GM18502 (cell line): Measurements from ENCODE around the gene KCMF1.

ENCODE experiments used
- ATAC-seq: cut with Tn5 transposase; IDR thresholded peaks from one replicate; pipeline ENCODE4 v1.9.1; 2021; ENCODE audit warnings: mild to moderate bottlenecking; ENCODE audit not compliant: unreplicated experiment, poor library complexity

The KCMF1 gene

DNA sequence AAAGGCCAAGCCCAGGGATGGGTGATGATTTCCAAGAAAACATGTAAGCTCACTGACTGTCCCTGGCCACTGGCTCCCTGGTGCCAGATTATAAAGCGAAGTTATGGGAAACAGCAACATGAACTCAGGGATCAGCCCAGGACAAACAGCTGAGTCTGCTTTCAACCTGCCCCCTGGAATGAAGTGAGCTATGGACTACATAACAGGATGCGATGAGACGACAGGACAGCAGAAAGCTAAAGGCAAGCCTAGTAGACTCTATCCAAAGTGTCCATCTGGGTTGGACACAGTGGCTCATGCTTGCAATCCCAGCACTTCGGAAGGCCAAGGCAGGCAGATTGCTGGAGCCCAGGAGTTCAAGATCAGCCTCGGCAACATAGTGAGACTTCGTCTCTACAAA is 16.6 kb upstream of the KCMF1 start:
- no peak for ATAC-seq

GRCh38 chr2:84956334-84957297 is 14.3 kb upstream of the KCMF1 start:
- ATAC-seq: no peak

- ATAC-seq: no peak
Measured at GRCh38 chr2:84957771-84958134, 13.2 kb upstream of the KCMF1 start.

DNA sequence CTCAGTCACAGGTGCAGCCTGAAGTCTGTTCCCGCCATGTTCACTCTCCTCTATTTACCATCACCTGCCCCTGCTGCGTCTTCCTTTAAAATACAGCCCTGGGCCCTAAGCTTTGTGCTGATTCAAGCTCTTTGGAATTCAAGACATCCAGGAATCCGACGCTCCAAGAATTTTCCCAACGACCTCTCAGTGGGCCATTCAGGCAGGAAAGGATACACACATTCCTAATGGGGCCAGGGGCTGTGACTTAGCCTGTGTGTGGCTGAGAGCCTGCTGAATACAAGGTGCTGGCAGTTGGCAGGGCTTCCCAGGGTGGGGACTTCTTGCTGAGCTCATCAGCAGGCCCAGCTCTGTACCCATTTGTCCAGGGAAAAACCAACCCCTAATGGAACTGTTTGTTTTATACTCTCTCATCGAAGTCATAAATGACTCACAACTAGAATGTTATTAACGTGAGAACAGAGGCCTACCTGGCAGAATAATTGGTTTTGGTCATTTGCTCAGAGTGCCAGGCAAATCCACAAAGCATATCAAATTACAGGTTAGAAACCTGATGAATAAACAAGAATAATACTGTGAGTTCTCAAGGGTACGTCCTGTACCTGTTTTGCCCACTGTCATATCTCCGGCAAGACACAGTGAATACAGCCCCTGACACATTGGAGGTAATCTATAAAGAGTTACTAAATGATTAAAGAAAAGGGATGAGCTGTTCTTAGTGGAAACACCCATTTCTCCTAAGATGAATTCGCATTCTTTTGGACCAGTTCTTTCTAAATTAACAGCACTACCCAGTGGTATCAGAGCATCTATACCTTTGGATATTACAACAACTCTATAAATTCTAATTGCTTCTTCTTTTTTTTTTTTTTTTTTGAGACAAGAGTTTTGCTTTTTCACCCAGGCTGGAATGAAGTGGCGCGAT is 12.6 kb upstream of the KCMF1 start:
- peak; percentile 45 for ATAC-seq

DNA sequence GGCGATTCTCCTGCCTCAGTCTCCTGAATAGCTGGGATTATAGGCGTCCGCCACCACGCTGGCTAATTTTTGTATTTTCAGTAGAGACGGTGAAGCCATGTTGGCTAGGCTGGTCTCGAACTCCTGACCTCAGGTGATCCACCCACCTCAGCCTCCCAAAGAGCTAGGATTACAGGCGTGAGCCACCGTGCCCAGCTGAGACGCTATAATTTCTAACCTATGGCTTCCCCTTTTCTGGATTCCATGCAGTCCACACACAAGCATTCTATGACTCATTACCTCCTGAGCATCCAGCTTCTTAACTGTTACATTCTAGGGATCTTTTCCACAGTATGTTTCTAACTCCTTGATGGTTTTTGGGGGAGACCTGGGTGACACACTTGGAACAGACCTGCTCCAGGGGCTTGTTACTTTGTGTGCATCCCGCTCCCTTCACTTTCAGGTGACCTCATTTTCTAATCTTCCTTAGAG is 11.8 kb upstream of the KCMF1 start:
- no peak for ATAC-seq

DNA sequence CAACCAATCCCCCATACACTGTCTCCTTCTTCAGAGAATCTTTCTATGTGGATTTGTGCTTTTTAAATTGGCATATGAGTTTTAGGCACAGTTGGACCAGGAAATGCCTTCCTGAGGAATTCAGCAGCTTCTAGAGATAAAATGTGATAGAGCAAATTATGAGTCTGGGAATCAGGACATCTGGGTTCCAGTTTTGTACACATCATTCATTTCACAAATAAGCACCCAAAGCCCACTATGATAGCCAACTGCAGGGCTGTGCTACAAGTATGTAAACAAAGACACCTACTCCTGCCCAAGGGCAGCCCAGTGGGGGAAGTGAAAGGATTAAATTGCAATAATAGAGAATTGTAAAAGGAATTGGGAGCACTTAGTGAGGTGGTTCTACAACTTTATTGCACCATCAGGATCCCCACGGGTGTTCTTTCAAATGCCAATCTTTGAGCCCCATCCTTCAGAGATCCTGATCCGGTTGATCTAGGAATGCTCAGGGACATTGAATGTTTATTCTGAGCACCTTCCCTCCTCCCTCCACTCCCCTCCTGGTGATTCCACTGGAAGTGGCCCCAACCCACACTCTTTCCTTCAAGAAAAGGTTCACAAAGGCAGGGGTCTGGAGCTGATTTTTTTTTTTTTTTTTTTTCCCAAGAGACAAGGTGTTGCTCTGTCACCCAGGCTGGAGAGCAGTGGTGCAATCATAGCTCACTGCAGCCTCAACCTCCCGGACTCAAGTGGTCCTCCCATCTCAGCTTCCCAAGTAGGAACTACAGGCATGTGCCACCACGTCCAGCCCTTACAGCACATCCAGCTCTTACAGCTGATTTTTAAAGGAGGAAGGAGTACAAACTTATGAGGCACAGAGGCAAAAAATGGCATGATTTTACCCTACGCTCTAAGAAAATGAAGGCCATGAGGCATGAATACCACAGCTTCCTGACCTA is 11.1 kb upstream of the KCMF1 start:
- no peak for ATAC-seq

- no peak for ATAC-seq
Measured at GRCh38 chr2:84962917-84963316, 8.0 kb upstream of the KCMF1 start.

GRCh38 chr2:84963323-84963691 is 7.7 kb upstream of the KCMF1 start:
- ATAC-seq: no peak

DNA sequence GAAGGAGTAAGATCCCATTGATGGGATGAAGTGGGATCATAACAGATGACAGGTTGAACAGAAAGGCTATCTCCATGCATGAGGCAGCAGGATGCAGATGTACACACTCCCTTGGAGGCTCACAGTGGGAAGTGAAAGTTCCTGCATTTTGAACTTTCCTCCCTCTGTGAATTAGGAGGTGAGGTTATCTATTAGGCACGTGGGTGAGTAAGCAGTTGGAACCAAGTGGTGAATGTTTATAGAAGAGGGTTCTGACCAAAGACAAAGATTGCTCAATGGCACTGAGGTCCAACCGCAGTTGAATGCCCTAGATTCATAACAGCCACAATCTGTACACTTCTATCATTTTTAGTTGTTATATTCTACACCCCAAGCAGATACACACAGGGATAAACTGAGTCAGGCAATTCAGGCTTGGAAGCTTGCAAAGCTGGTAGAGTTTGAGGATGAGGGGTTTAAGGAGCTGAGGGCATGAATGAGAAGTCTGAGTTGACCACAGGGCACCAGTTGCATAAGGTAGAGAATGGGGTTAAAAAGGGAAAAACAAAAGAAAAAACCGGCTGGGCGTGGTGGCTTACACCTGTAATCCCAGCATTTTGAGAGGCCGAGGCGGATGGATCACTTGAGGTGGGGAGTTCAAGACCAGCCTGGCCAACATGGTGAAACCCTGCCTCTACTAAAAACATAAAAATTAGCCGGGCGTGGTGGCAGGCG is 7.1 kb upstream of the KCMF1 start:
- no peak for ATAC-seq

DNA sequence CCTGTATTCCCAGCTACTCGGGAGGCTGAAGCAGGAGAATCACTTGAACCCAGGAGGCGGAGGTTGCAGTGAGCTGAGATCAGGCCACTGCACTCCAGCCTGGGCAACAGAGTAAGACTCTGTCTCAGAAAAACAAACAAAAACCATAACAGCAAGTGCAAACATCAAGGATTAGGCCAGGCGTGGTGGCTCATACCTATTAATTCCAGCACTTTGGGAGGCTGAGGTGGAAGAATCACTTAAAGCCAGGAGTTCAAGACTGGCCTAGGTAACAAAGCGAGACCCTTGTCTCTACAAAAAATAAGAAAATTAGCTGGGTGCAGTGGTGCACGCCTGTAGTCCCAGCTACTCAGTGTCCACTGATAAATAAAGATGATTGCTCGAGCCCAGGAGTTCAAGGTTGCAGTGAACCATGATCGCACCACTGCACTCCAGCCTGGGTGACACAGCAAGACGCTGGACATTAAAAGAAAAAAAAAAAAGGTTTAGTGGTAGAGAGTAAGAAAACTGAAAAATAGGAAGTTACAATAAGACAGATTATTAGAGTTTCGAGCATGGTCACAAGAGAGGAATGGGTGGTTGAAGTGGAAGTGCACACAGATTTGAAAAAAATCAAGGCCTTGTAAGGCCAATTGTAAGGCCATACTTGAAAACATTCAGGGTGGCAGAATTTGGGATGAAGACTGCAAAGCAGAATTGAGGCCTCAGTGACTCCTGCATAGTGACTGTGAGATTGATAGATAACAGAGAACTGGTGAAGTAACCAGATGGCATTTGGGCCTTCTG is 6.4 kb upstream of the KCMF1 start:
- ATAC-seq: no peak

GRCh38 chr2:84965192-84965516 is 5.8 kb upstream of the KCMF1 start:
- ATAC-seq: no peak

GRCh38 chr2:84965827-84966226 is 5.1 kb upstream of the KCMF1 start:
- no peak for ATAC-seq

- no peak for ATAC-seq
Measured at GRCh38 chr2:84966731-84967130, 4.2 kb upstream of the KCMF1 start.

DNA sequence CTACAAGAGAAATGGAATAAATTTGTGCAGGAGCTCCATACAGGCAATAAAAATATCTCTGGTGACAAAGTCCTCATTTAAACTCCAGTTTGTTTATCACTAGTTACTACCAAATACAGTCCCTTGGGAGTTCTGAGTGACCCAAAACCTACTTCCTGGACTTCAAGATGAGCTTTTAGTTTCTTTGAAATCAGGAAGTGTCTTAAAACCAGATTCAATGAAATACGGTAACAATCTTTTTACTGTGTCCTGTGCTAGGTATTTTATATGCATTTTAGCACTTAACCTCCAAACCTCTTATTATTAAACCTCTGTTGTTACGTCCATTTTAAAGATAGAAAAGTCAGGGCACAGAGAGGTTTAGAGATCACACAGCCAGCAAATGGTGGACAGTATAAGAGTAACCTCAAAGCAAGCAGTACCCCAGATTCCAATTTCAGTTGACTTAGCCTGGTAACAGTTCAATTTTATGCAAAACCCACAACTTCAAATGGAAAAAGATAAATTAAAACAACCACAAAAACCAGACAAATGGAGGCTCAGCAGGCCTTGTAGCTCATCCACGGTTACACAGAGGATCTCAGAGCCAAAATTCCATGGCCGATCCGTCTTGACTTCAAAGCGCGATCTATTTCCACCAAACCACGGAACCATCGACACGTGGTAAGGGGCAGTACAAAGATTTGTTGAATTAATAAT is 1.3 kb upstream of the KCMF1 start:
- ATAC-seq: no peak

DNA sequence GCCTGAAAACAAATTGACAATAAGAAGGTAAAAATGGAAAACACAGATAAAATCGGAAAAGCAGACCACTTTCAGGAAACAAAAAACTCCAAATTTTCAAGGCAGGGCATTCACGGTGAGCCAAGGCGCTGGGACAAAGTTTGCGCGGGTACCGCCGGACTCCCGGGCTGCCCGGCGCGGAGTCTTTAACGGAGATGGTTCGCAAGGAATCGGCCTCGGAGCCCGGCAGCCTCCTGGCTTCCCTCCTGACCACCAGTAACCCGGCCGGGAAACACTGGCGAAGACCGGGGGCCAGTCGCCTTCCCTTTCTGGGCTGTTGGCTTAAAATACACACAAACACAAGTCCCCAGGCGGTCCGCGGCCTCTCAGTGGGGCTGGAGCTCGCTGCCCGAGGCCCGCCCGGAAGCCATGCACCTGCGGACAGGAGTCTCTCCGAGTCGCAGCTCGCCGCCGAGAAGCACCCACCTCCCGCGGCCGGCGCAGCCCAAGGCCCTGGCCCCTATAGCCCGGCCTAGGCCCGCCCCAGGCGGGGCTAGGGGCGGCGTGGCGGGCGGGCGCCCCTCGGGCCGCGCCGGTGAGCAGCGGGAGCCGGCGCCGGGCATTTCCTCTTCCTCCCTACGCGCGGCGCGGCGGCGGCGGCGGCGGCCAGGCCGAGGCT is 622 bp upstream of the KCMF1 start:
- peak; percentile 42 for ATAC-seq

DNA sequence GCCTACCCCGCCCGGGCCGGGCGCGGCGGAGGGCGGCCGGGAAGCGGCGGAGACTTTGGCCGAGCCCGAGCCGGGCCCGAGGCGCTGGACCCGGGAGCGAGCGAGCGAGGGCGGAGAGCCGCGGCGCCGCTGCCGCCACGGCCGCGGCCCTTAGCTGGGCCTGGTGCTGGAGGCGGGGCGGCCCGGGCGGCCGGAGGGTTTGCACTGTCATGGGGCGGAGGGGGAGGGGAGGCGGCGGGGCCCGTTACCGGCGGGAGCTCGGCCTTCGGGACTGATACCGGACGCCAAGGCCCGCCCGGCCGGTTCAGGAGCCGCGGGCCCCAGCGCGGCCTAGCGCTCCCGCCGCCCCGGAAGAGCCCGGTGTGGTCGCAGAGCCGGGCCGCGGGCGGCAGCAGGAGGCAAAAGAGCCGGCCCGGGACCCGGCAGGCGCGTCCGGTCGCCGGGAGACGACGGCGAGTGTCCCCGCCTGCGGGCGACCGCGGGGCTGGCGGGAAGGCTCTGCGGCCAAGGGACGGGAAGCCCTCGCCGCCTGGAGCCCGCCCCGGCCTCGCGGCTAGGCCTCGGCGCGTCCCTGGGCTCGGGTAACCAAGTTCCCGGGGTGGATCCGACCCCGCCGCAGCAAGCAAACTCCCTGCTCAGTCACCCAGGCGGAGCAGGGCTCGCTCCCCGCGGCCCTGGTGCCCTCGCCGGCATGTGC is 697 bp downstream of the KCMF1 start:
- peak; percentile 37 for ATAC-seq

- no peak for ATAC-seq
Measured at GRCh38 chr2:84972207-84972783, 1.3 kb downstream of the KCMF1 start.
